Fibroblast of peridontal ligament (primary cell): ENCODE results near the gene TBC1D7.

Experiments
- DNase-seq: peaks from one replicate; pipeline ENCODE4 v3.0.0-alpha.2; 2010; ENCODE audit errors: extremely low read depth

The TBC1D7 gene

GRCh38 chr6:13294499-13295069, 33.8 kb downstream of the TBC1D7 start:
- DNase-seq = no peak

GRCh38 chr6:13292774-13293173, 35.6 kb downstream of the TBC1D7 start:
- DNase-seq = no peak

DNA sequence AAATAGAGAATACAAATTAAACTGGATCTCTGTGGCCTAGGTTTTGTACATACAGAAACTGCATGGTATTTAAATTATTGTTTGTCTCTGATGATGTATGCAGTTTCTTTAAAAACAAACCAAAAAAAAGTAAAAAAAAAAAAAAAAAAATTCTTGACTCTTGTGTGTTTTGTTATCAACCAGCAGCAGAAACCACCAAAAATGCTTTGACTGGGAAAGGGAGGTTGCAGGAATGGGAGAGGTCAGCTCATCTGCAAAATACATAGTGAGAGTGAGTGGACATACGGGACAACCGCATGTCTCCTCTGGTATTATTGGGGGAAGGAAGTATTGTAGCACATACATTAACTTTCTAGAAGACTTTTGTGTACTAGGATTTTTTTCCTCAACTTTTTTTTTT, 38.0 kb downstream of the TBC1D7 start:
- DNase-seq = no peak

GRCh38 chr6:13289789-13290318, 38.5 kb downstream of the TBC1D7 start:
- DNase-seq = no peak

GRCh38 chr6:13288969-13289391, 39.4 kb downstream of the TBC1D7 start:
- no peak for DNase-seq

DNA sequence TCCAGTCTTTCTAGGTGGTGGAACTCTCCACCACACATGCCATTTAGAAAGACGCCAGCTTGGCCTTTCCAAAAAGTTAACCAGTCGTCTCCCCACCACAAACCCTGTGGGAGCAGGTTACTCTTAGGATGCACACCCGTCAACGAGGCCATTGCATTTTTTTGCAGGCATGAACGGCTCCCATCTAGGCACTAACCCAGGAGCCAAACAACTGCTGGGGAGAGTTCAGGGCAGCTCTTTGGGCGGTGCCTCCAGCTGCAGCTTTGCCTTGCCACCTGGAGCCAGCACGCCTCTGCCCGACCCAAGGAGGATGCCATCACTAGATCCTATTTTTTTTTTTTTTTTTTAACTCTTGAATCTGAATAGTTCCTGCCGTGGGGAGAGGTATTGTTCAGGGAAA, 39.9 kb downstream of the TBC1D7 start:
- no peak for DNase-seq

DNA sequence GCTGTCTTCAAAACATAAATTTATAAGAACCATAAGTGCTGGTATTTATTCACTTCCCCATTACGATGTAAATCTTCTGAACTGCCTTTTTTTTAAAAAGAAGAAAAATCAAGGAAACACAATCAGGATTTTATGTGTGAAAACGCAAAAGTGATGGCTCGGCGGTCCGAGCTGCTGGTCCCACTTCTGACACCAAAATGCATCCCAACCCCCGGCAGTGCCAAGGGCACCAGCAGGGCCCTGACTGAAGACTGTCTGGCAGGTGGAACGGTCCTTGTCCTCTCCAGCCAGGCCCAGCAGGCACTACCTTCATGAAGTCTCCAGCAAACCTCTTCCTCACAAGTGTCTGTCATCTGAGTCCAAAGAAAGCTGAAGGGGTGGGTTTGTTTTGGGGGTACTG, 41.2 kb downstream of the TBC1D7 start:
- no peak for DNase-seq

GRCh38 chr6:13286181-13286580, 42.2 kb downstream of the TBC1D7 start:
- no peak for DNase-seq

- no peak for DNase-seq
Observed at GRCh38 chr6:13285705-13286104, 42.6 kb downstream of the TBC1D7 start.

GRCh38 chr6:13284646-13285045, 43.7 kb downstream of the TBC1D7 start:
- no peak for DNase-seq

DNA sequence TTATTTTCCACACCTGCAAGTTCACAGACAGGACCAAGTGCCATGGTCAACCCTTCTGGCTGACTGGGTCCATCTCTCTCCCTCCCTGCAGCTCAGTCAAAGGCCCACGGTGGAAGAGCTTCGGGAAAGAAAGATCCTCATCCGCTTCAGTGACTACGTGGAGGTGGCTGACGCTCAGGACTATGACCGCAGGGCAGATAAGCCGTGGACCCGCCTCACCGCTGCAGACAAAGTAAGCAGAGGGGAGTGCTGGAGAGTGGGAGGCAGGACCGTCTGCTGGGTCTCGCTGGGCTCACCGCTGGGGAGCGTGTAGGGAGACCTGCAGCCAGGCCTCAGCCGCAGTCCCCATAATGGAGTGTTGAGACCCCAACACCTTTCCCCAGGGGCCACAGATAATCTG, 45.0 kb downstream of the TBC1D7 start:
- DNase-seq = no peak

DNA sequence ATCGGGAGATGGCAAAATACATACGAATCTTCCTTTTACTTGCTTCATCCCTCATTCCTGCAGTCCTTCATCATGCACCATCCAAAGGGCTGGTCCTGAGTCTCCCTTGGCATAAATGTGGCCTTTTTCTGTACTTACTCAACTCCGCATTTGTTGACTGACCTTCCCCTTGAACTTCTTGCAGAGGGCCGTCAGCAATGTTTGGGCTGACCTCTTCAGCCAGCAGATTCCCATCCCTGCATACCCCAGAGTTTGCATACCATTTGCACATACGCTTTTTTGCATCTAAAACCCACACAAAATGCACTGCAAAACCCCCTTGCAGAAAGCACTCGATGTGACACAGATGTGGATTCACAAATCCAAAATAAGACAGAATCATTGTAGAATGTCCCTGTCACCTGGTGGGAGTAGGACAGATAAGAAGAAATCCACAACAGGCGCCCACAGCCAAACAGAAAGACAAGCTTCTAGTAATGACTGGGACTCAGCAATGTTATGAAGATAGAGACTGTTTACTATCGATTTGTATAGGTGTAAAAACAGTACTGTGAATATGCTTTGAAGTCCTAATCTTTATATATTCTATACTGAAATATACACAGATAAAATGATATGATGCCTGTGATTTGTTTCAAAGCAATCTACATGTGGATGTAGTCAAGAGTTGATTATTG, 45.8 kb downstream of the TBC1D7 start:
- DNase-seq = no peak

- no peak for DNase-seq
Observed at GRCh38 chr6:13281686-13282085, 46.7 kb downstream of the TBC1D7 start.

DNA sequence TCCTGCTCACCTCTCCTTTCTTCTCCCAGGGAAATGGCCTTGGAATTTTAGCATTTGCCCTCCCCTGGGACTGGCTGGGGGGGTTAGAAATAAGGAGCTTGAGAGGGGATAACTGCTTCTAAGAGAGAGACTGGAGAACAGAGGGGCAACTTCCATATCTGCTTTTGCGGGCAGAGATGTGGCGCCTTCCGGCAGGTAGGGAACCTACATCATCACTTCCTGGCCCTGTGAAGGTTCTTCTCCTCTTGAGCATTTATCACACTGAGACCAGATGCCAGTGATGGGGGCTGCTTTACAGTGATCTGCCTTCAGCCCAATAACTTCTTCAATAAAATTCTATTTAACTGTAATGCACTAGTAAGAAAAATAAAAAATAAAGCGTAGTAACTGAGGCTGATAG, 48.1 kb downstream of the TBC1D7 start:
- DNase-seq = no peak

- DNase-seq = peak; percentile 62
Observed at GRCh38 chr6:13278991-13279390, 49.3 kb downstream of the TBC1D7 start.

- no peak for DNase-seq
Observed at GRCh38 chr6:13278164-13278563, 50.2 kb downstream of the TBC1D7 start.

DNA sequence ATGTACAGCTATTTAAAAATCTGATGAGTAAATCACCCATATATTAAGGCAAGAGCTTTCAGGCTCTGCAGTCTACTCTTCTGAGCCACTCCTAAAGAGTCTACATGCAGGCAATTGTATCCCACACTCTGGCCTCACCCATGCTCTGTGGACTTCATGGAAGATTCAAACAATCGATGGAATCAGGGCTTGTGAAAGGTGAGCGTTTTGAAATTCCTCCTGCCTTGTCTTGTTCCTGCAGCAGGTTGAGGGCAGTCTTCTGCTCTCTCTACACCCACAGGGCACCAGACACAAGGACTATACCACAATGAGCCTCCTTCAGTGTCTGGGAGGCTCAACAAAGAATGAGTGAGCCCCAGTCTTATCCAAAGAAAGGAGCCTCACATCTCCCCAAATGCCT, 51.1 kb downstream of the TBC1D7 start:
- no peak for DNase-seq

- no peak for DNase-seq
Observed at GRCh38 chr6:13275435-13275989, 52.8 kb downstream of the TBC1D7 start.

DNA sequence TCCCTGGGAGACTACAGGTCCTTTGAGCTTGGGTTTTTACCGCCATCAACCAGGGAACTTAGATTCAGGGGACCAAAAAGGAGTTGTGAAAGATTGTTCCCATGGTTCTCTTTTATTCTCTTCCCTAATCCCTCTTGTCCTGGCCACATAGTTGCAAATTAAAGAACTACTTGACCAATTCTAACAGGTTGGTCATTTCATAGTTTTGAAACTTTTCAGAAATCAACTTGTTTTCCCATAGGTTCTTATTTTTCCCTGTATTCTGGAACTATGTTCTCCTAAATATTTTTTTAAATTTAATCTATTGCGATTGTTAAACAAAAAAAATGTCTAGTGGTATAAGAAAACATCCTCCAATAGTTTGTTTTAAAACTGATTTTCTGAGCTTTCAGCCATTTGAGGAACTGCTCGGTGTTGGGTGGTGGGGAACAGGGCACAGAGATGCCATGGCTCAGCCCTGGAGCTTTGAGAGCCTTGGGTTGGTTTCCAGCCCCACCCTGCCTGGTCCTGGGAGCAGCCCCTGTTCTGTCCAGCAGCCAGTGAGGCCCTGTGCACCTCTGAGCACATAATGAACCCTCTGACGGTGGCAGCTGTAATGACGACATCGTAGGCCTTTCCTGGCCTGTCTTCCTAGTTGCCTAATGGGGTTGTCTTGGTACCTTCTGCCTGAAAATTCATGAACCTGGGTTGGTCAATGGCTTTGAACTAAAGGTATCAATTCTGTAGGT, 53.5 kb downstream of the TBC1D7 start:
- DNase-seq = no peak

- DNase-seq = no peak
Observed at GRCh38 chr6:13273931-13274706, 54.2 kb downstream of the TBC1D7 start.

DNA sequence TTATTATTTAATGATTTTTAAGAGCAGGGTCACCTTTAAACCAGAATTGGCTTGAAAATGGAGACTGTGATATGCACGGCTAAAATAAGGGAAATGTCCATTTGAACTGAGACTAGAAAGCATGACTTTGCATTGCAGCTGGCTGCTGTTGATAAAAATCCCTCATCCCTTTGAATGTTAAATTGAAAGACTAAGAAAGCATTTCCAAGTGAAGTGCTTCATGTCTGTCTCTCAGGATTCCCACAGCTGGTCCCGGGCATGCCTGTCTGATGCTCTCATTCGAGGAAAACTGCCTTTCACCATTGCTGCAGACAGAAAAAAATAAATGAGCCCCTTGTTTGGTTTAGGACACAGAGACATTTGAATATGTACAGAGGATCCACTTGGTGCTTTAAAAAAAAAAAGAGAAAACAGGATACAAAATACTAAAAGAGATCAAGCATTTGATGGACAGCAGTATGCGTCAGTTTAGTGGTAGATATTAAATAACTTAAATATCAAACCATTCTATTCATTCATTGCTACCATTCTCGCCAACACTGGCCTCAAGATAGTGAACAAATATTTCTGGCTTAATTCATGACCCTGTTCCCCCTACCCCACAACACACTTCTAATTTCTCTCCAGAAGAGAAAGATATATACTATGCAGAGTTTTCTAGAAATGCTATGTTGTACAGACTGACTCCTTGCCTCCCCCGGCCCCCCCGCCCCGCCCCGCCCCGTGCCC, 55.0 kb downstream of the TBC1D7 start:
- no peak for DNase-seq
